GM23338 (cell line): Measurements from ENCODE around the gene STX1B. TPM values are rescaled to one million over a fixed set of nuclear protein-coding genes. Genes with fewer than 3 reads are reported as not detected.

ENCODE experiments used
- ATAC-seq: fragments of 200-7000 bp; cut with Tn5 transposase; 3 replicates; pipeline ENCODE4 v1.9.1; 2020
- DNase-seq: peaks from one replicate; pipeline ENCODE4 v3.0.0-alpha.2; 2015; ENCODE audit warnings: low spot score
- H2AFZ ChIP-seq: fragments of 200-600 bp; sonication (generic); 2 replicates; pipeline ENCODE4 v1.8.0; 2016; ENCODE audit warnings: antibody characterized with exemption, mild to moderate bottlenecking, moderate library complexity
- H3F3A ChIP-seq: fragments of 200-600 bp; sonication (generic); replicated peaks from 2 replicates; pipeline ENCODE4 v1.8.0; 2017; ENCODE audit warnings: antibody characterized with exemption, mixed run types, low read depth
- H3K27ac ChIP-seq: fragments of 200-600 bp; sonication (generic); 2 replicates; pipeline ENCODE4 v1.6.1; 2016; ENCODE audit warnings: low read depth
- H3K27me3 ChIP-seq: fragments of 200-600 bp; sonication (generic); 2 replicates; pipeline ENCODE4 v1.8.0; 2016; ENCODE audit warnings: mild to moderate bottlenecking, mixed run types, moderate library complexity; ENCODE audit not compliant: insufficient read depth
- H3K36me3 ChIP-seq: fragments of 200-600 bp; sonication (generic); 2 replicates; pipeline ENCODE4 v1.8.0; 2016; ENCODE audit warnings: mild to moderate bottlenecking; ENCODE audit not compliant: insufficient read depth
- H3K4me1 ChIP-seq: fragments of 200-600 bp; sonication (generic); 2 replicates; pipeline ENCODE4 v1.8.0; 2016; ENCODE audit warnings: mild to moderate bottlenecking, moderate library complexity; ENCODE audit not compliant: insufficient read depth
- H3K4me2 ChIP-seq: fragments of 200-600 bp; sonication (generic); 2 replicates; pipeline ENCODE4 v1.7.1; 2017; ENCODE audit warnings: mixed run types
- H3K4me3 ChIP-seq: fragments of 200-600 bp; sonication (generic); 2 replicates; pipeline ENCODE4 v1.6.1; 2016; ENCODE audit warnings: mixed run types
- H3K79me2 ChIP-seq: fragments of 200-600 bp; sonication (generic); replicated peaks from 2 replicates; pipeline ENCODE4 v1.8.0; 2017; ENCODE audit warnings: mild to moderate bottlenecking; ENCODE audit not compliant: insufficient read depth
- H3K9me2 ChIP-seq: fragments of 200-600 bp; sonication (generic); 2 replicates; pipeline ENCODE4 v1.8.0; 2017; ENCODE audit not compliant: insufficient read depth
- H4K20me1 ChIP-seq: fragments of 200-600 bp; sonication (generic); replicated peaks from 2 replicates; pipeline ENCODE4 v1.8.0; 2017; ENCODE audit warnings: mild to moderate bottlenecking; ENCODE audit not compliant: insufficient read depth
- H3K27ac Mint-ChIP-seq: 2 replicates; pipeline ENCODE4 v1.8.0; 2020; ENCODE audit warnings: inconsistent platforms, mild to moderate bottlenecking, moderate library complexity, mixed read lengths
- H3K27me3 Mint-ChIP-seq: 3 replicates; pipeline ENCODE4 v1.8.0; 2022; ENCODE audit warnings: low read depth, mild to moderate bottlenecking, moderate library complexity, mixed read lengths, inconsistent platforms; ENCODE audit not compliant: insufficient read depth, poor library complexity
- H3K36me3 Mint-ChIP-seq: 3 replicates; pipeline ENCODE4 v1.8.0; 2021; ENCODE audit warnings: low read depth, mild to moderate bottlenecking, inconsistent platforms, moderate library complexity, mixed read lengths
- H3K4me1 Mint-ChIP-seq: 3 replicates; pipeline ENCODE4 v1.8.0; 2020; ENCODE audit warnings: mild to moderate bottlenecking, inconsistent platforms, mixed read lengths
- H3K4me3 Mint-ChIP-seq: 3 replicates; pipeline ENCODE4 v1.8.0; 2021; ENCODE audit warnings: moderate library complexity, mild to moderate bottlenecking, inconsistent platforms, mixed read lengths
- H3K9me3 Mint-ChIP-seq: 3 replicates; pipeline ENCODE4 v1.8.0; 2020; ENCODE audit warnings: moderate library complexity, mild to moderate bottlenecking, inconsistent platforms, mixed read lengths
- ETS1 ChIP-seq: IDR thresholded peaks from 2 replicates; pipeline ENCODE4 v1.6.1; 2016; ENCODE audit warnings: antibody characterized with exemption
- EZH2 ChIP-seq: fragments of 200-600 bp; sonication (generic); IDR thresholded peaks from one replicate; pipeline ENCODE4 v1.8.0; 2017; ENCODE audit warnings: antibody characterized with exemption, mild to moderate bottlenecking, low read depth; ENCODE audit not compliant: unreplicated experiment
- EZH2phosphoT487 ChIP-seq: fragments of 200-600 bp; sonication (generic); IDR thresholded peaks from one replicate; pipeline ENCODE4 v1.8.1; 2018; ENCODE audit warnings: antibody characterized with exemption; ENCODE audit not compliant: unreplicated experiment
- JUNB ChIP-seq: IDR thresholded peaks from one replicate; pipeline ENCODE4 v1.6.1; 2016; ENCODE audit warnings: antibody characterized with exemption; ENCODE audit not compliant: unreplicated experiment
- ZNF114 ChIP-seq: fragments of 250-450 bp; sonication (Bioruptor Pico); IDR thresholded peaks from 2 replicates; pipeline ENCODE4 v1.5.0; 2020; ENCODE audit warnings: mild to moderate bottlenecking, moderate library complexity
- polyA plus RNA-seq: library from polyadenylated mRNA; unstranded; fragments of >200 nt; fragmentation: Nextera tagmentation; extraction: Ambion mirVana; gene quantifications from 2 replicates; pipeline ENCODE4 v1.2.1, GENCODE V29; 2016
- total RNA-seq: library from RNA; depleted of rRNA; stranded (reverse); fragments of >200 nt; shearing (Covaris generic); gene quantifications from 2 replicates; pipeline ENCODE4 v1.2.3, GENCODE V29; 2014
- TF ChIP-seq, protein P1 (sequence below), 2 experiments: fragments of 200-600 bp in 1 of 2; sonication (generic) in 1 of 2; conservative IDR thresholded peaks; 2 replicates each; pipeline versions ENCODE4 v1.5.1 to v1.6.1; 2016 to 2017; ENCODE audit warnings: antibody characterized with exemption in 2 of 2, low read depth in 2 of 2, mild to moderate bottlenecking in 2 of 2, moderate library complexity in 1 of 2
- TF ChIP-seq, protein P2 (sequence below): IDR thresholded peaks from one replicate; pipeline ENCODE4 v1.6.1; 2018; ENCODE audit warnings: antibody characterized with exemption; ENCODE audit not compliant: unreplicated experiment
- TF ChIP-seq, protein P3 (sequence below): fragments of 250-450 bp; sonication (Bioruptor Pico); IDR thresholded peaks from 2 replicates; pipeline ENCODE4 v1.5.0; 2020; ENCODE audit warnings: mild to moderate bottlenecking, moderate library complexity

STX1B gene
- total and polyA plus RNA-seq, 2 experiments from 2014 or later = 1.7 to 9.5 TPM

- Histone ChIP-seq H3K4me3 (no peak overlapping the region), H3K27me3 (no peaks in the 10 kb centered on the region), H2AFZ (0 out of 2 replicates have a peak overlapping the region, but pooled peaks have one; percentile 63), H3K9me2 (no peaks in the 10 kb centered on the region), H3K79me2 (no peaks in the 10 kb centered on the region), H3K36me3 (no peaks in the 10 kb centered on the region), H3F3A (no peaks in the 10 kb centered on the region), H3K4me2 (no peak overlapping the region), H4K20me1 (no peaks in the 10 kb centered on the region), H3K27ac (no peak overlapping the region), H3K4me1 (no peaks in the 10 kb centered on the region; the same call in 1 of the 2 replicates)
- Mint-ChIP-seq H3K36me3 (no peaks in the 10 kb centered on the region), H3K9me3 (no peaks in the 10 kb centered on the region), H3K27ac (no peak overlapping the region), H3K4me1 (peaks cover 5% of the 10 kb centered on the region; the same call in 2 of the 3 replicates), H3K4me3 (no peak overlapping the region; the same call in 2 of the 3 replicates), H3K27me3 (peaks cover 6% of the 10 kb centered on the region)
- ATAC-seq = no peak
- TF ChIP-seq ETS1 = no peak
- TF ChIP-seq, protein P1, sequence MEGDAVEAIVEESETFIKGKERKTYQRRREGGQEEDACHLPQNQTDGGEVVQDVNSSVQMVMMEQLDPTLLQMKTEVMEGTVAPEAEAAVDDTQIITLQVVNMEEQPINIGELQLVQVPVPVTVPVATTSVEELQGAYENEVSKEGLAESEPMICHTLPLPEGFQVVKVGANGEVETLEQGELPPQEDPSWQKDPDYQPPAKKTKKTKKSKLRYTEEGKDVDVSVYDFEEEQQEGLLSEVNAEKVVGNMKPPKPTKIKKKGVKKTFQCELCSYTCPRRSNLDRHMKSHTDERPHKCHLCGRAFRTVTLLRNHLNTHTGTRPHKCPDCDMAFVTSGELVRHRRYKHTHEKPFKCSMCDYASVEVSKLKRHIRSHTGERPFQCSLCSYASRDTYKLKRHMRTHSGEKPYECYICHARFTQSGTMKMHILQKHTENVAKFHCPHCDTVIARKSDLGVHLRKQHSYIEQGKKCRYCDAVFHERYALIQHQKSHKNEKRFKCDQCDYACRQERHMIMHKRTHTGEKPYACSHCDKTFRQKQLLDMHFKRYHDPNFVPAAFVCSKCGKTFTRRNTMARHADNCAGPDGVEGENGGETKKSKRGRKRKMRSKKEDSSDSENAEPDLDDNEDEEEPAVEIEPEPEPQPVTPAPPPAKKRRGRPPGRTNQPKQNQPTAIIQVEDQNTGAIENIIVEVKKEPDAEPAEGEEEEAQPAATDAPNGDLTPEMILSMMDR (conservative IDR thresholded peaks at IDR 0.05; ENCODE audit: low read depth in 2 of 2) = no peak
- TF ChIP-seq, protein P2, sequence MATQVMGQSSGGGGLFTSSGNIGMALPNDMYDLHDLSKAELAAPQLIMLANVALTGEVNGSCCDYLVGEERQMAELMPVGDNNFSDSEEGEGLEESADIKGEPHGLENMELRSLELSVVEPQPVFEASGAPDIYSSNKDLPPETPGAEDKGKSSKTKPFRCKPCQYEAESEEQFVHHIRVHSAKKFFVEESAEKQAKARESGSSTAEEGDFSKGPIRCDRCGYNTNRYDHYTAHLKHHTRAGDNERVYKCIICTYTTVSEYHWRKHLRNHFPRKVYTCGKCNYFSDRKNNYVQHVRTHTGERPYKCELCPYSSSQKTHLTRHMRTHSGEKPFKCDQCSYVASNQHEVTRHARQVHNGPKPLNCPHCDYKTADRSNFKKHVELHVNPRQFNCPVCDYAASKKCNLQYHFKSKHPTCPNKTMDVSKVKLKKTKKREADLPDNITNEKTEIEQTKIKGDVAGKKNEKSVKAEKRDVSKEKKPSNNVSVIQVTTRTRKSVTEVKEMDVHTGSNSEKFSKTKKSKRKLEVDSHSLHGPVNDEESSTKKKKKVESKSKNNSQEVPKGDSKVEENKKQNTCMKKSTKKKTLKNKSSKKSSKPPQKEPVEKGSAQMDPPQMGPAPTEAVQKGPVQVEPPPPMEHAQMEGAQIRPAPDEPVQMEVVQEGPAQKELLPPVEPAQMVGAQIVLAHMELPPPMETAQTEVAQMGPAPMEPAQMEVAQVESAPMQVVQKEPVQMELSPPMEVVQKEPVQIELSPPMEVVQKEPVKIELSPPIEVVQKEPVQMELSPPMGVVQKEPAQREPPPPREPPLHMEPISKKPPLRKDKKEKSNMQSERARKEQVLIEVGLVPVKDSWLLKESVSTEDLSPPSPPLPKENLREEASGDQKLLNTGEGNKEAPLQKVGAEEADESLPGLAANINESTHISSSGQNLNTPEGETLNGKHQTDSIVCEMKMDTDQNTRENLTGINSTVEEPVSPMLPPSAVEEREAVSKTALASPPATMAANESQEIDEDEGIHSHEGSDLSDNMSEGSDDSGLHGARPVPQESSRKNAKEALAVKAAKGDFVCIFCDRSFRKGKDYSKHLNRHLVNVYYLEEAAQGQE = no peak
- no peak for TF ChIP-seq EZH2phosphoT487
- TF ChIP-seq JUNB = no peak
- no peak for DNase-seq
These were observed 14.9 kb upstream of the STX1B start for GRCh38 chr16:31025339-31025738.

DNA sequence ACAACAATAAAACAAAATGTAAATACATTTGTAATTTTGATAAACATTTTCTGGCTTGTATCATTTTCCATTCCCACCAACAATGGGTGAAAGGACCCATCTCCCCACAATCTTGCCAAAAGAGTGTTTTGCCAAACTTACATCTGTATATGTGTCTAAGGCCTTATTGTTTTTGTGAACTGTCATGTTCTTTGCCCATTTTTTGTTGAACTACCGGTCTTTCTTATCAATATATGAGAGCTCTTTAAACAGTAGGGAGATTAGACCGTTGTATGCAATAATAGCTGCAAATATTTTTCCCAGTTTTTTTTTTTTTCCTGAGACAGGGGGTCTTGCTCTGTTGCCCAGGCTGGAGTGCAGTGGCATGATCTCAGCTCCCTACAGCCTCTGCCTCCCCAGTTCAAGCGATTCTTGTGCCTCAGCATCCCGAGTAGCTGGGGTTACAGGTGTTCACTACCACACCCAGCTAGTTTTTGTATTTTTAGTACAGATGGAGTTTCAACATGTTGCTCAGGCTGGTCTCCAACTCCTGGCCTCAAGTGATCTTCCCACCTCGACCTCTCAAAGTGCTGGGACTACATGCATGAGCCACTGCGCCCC is 13.3 kb upstream of the STX1B start:
- Histone ChIP-seq H3K36me3 (no peaks in the 10 kb centered on the region), H3K4me3 (no peak overlapping the region), H3K27me3 (no peaks in the 10 kb centered on the region), H4K20me1 (no peaks in the 10 kb centered on the region), H3K4me2 (no peak overlapping the region), H3K9me2 (no peaks in the 10 kb centered on the region), H3K4me1 (no peaks in the 10 kb centered on the region; the same call in 1 of the 2 replicates), H3K27ac (no peak overlapping the region), H2AFZ (no peak overlapping the region), H3F3A (no peaks in the 10 kb centered on the region), H3K79me2 (no peaks in the 10 kb centered on the region)
- Mint-ChIP-seq H3K27me3 (peaks cover 6% of the 10 kb centered on the region), H3K4me3 (no peak overlapping the region), H3K36me3 (no peaks in the 10 kb centered on the region), H3K27ac (no peak overlapping the region), H3K4me1 (peaks cover 5% of the 10 kb centered on the region; the same call in 2 of the 3 replicates), H3K9me3 (no peaks in the 10 kb centered on the region)
- no peak for ATAC-seq
- DNase-seq = no peak
- no peak for TF ChIP-seq ZNF114
- TF ChIP-seq, protein P3, sequence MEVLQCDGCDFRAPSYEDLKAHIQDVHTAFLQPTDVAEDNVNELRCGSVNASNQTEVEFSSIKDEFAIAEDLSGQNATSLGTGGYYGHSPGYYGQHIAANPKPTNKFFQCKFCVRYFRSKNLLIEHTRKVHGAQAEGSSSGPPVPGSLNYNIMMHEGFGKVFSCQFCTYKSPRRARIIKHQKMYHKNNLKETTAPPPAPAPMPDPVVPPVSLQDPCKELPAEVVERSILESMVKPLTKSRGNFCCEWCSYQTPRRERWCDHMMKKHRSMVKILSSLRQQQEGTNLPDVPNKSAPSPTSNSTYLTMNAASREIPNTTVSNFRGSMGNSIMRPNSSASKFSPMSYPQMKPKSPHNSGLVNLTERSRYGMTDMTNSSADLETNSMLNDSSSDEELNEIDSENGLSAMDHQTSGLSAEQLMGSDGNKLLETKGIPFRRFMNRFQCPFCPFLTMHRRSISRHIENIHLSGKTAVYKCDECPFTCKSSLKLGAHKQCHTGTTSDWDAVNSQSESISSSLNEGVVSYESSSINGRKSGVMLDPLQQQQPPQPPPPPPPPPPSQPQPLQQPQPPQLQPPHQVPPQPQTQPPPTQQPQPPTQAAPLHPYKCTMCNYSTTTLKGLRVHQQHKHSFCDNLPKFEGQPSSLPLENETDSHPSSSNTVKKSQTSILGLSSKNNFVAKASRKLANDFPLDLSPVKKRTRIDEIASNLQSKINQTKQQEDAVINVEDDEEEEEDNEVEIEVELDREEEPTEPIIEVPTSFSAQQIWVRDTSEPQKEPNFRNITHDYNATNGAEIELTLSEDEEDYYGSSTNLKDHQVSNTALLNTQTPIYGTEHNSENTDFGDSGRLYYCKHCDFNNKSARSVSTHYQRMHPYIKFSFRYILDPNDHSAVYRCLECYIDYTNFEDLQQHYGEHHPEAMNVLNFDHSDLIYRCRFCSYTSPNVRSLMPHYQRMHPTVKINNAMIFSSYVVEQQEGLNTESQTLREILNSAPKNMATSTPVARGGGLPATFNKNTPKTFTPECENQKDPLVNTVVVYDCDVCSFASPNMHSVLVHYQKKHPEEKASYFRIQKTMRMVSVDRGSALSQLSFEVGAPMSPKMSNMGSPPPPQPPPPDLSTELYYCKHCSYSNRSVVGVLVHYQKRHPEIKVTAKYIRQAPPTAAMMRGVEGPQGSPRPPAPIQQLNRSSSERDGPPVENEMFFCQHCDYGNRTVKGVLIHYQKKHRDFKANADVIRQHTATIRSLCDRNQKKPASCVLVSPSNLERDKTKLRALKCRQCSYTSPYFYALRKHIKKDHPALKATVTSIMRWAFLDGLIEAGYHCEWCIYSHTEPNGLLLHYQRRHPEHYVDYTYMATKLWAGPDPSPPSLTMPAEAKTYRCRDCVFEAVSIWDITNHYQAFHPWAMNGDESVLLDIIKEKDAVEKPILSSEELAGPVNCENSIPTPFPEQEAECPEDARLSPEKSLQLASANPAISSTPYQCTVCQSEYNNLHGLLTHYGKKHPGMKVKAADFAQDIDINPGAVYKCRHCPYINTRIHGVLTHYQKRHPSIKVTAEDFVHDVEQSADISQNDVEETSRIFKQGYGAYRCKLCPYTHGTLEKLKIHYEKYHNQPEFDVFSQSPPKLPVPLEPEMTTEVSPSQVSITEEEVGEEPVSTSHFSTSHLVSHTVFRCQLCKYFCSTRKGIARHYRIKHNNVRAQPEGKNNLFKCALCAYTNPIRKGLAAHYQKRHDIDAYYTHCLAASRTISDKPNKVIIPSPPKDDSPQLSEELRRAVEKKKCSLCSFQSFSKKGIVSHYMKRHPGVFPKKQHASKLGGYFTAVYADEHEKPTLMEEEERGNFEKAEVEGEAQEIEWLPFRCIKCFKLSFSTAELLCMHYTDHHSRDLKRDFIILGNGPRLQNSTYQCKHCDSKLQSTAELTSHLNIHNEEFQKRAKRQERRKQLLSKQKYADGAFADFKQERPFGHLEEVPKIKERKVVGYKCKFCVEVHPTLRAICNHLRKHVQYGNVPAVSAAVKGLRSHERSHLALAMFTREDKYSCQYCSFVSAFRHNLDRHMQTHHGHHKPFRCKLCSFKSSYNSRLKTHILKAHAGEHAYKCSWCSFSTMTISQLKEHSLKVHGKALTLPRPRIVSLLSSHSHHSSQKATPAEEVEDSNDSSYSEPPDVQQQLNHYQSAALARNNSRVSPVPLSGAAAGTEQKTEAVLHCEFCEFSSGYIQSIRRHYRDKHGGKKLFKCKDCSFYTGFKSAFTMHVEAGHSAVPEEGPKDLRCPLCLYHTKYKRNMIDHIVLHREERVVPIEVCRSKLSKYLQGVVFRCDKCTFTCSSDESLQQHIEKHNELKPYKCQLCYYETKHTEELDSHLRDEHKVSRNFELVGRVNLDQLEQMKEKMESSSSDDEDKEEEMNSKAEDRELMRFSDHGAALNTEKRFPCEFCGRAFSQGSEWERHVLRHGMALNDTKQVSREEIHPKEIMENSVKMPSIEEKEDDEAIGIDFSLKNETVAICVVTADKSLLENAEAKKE (CRISPR knock-in tag) = no peak
- TF ChIP-seq EZH2 = no peak
